HL-60 (cell line): ENCODE measurements around the gene SMARCA4.

Experiments
- CTCF ChIP-seq: IDR thresholded peaks from one replicate; pipeline ENCODE4 v1.5.1; 2011; ENCODE audit warnings: low read length, control low read depth, inconsistent platforms; ENCODE audit not compliant: insufficient read depth
- GABPA ChIP-seq: IDR thresholded peaks from 2 replicates; pipeline ENCODE4 v1.6.1; 2012; ENCODE audit warnings: low read depth

GRCh38 chr19:11094520-11094894, 133.7 kb downstream of the SMARCA4 start:
- TF ChIP-seq CTCF = no peak
- TF ChIP-seq GABPA = no peak
